H1 (cell line): ENCODE measurements around the gene DISC1. TPM values are rescaled to one million over a fixed set of nuclear protein-coding genes. Genes with fewer than 3 reads are reported as not detected.

Source experiments
- MAFK ChIP-seq: IDR thresholded peaks from 2 replicates; pipeline ENCODE4 v1.6.1; 2012; ENCODE audit warnings: low read depth, mild to moderate bottlenecking, improper control_type of control experiment, low read length
- POLR2AphosphoS5 ChIP-seq: IDR thresholded peaks from 2 replicates; pipeline ENCODE4 v1.6.1; 2011; ENCODE audit warnings: low read depth, low read length
- SP1 ChIP-seq: IDR thresholded peaks from 2 replicates; pipeline ENCODE4 v1.6.1; 2011; ENCODE audit warnings: low read depth, low read length
- polyA plus RNA-seq, 7 experiments: library from polyadenylated mRNA; depleted of rRNA in 3 of 7; stranded (reverse) in 5 of 7; unstranded in 2 of 7; fragments of >200 nt in 5 of 7; fragments of 200-250 nt in 2 of 7; gene quantifications; 1 replicate in 5 of 7; 2 replicates in 1 of 7; 4 replicates in 1 of 7; pipeline versions ENCODE4 v1.2.1 to v1.2.3, GENCODE V29; 2011 to 2013; ENCODE audit warnings: missing spikeins in 2 of 7, mixed read lengths in 2 of 7
- total RNA-seq: library from RNA; stranded (reverse); fragmentation: NEBNext Ultra II Directional; extraction: Animal tissue kit (Norgen Biotek cat#: 25700); gene quantifications from 2 replicates; pipeline ENCODE4 v1.2.1, GENCODE V29; 2021

Gene DISC1
- total and polyA plus RNA-seq, 2 of the 8 experiments (the other 6 are each of a cell fraction or from before 2014, with no cell fraction given) = 1.1 to 3.5 TPM

DNA sequence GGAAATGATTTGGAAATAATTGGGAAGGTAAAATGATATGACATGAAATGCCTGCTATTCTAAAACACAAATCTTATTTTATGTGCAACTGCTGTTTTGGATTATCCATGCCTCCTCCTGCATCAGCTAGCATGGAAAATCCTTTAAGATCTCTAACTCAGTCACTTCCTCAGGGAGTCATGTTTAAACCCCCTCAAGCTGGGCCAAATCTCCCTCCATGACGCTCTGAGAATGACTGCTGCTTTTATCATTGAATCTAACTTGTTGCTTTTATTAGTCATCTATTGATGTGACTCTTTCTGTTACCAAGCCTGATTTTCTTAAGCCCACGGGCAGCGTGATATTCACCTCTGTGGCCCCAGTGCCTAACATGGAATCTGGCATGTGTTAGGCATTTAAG lies 324.8 kb downstream of the DISC1 start (continued):
- TF ChIP-seq POLR2AphosphoS5 = no peak
- no peak for TF ChIP-seq SP1
- no peak for TF ChIP-seq MAFK
